Suprapubic skin (tissue), 4 donors: ENCODE measurements around the gene SVIL. TPM values are rescaled to one million over a fixed set of nuclear protein-coding genes. Genes with fewer than 3 reads are reported as not detected.

Experiments
- DNase-seq, 2 donors: peaks; one replicate each; pipeline ENCODE4 v3.0.0-alpha.2; 2019; ENCODE audit warnings: low spot score in 2 of 2
- H3K27ac ChIP-seq: fragments of 200-600 bp; sonication (generic); one replicate; pipeline ENCODE4 v1.5.1; 2019
- H3K27me3 ChIP-seq: fragments of 200-600 bp; sonication (generic); one replicate; pipeline ENCODE4 v1.5.1; 2019
- H3K36me3 ChIP-seq: fragments of 200-600 bp; sonication (generic); one replicate; pipeline ENCODE4 v1.5.1; 2019
- H3K4me1 ChIP-seq: fragments of 200-600 bp; sonication (generic); one replicate; pipeline ENCODE4 v1.5.1; 2019
- H3K4me3 ChIP-seq: fragments of 200-600 bp; sonication (generic); one replicate; pipeline ENCODE4 v1.5.1; 2019; ENCODE audit warnings: mild to moderate bottlenecking
- H3K9me3 ChIP-seq: fragments of 200-600 bp; sonication (generic); one replicate; pipeline ENCODE4 v1.5.1; 2019
- EP300 ChIP-seq: sonication (generic); formaldehyde crosslinking; IDR thresholded peaks from one replicate; pipeline ENCODE4 v1.6.1; 2017; ENCODE audit warnings: antibody characterized with exemption
- POLR2A ChIP-seq, 2 donors: fragments of 450-650 bp; IDR thresholded peaks; one replicate each; pipeline ENCODE4 v1.6.1; 2017; ENCODE audit warnings: antibody characterized with exemption in 2 of 2, mild to moderate bottlenecking in 2 of 2, moderate library complexity in 2 of 2
- POLR2AphosphoS5 ChIP-seq, 3 donors: sonication (generic); formaldehyde crosslinking; IDR thresholded peaks; one replicate each; pipeline ENCODE4 v1.6.1; 2017; ENCODE audit warnings: antibody characterized with exemption in 3 of 3
- WGBS: methylation state at CpG from one replicate; pipeline ENCODE4 v1.1.5; 2018; 5-methylcytosine and 5-hydroxymethylcytosine counted together
- total RNA-seq, 4 donors: library from RNA; depleted of rRNA; stranded (reverse); fragments of >200 nt; gene quantifications; one replicate each; pipeline ENCODE4 v1.1.0, GENCODE V29; 2016
- TF ChIP-seq, protein P1 (sequence below), 2 donors: fragments of 200-600 bp in 1 of 2; fragments of 450-650 bp in 1 of 2; sonication (generic) in 1 of 2; IDR thresholded peaks; one replicate each; pipeline ENCODE4 v1.5.1; 2016 to 2019; ENCODE audit warnings: antibody characterized with exemption in 2 of 2, mild to moderate bottlenecking in 1 of 2, moderate library complexity in 1 of 2

SVIL gene
- total RNA-seq, 4 donors from 2014 or later, result 52.9 to 129 (median 72.1) TPM

DNA sequence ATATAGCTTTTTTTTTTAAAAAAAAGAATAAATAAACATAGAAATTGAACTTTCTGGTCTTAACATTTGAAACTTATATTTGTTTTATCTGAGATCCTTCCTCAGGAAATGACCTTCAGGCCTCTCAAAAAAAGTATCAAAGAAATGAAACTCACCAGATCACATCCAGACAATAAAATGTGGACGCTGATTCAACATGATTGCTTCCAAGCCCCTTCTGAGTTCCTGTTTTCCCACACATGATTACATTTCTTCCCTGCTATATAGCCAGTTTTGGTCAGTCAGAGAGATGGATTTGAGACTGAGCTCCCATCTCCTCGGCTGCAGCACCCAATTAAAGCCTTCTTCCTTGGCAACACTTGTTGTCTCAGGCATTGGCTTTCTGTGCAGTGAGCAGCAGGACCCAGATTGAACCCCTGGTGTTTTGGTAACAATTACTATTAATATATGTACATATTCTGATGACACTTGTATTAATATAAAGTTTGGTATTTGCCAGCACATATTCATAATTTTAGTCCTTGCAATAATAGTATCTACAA is 21.8 kb upstream of the SVIL start:
- H3K4me1 ChIP-seq, result peaks cover 31% of the 10 kb centered on the region

GRCh38 chr10:29652192-29652591 is 17.4 kb upstream of the SVIL start:
- DNase-seq, result no peak
- TF ChIP-seq POLR2A (IDR thresholded peaks at IDR 0.05), result no peak
- no peak for TF ChIP-seq POLR2AphosphoS5 (IDR thresholded peaks at IDR 0.05)
- TF ChIP-seq, protein P1, sequence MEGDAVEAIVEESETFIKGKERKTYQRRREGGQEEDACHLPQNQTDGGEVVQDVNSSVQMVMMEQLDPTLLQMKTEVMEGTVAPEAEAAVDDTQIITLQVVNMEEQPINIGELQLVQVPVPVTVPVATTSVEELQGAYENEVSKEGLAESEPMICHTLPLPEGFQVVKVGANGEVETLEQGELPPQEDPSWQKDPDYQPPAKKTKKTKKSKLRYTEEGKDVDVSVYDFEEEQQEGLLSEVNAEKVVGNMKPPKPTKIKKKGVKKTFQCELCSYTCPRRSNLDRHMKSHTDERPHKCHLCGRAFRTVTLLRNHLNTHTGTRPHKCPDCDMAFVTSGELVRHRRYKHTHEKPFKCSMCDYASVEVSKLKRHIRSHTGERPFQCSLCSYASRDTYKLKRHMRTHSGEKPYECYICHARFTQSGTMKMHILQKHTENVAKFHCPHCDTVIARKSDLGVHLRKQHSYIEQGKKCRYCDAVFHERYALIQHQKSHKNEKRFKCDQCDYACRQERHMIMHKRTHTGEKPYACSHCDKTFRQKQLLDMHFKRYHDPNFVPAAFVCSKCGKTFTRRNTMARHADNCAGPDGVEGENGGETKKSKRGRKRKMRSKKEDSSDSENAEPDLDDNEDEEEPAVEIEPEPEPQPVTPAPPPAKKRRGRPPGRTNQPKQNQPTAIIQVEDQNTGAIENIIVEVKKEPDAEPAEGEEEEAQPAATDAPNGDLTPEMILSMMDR (IDR thresholded peaks at IDR 0.05), result no peak
- TF ChIP-seq EP300, result no peak
- Histone ChIP-seq H3K9me3 (no peaks in the 10 kb centered on the region), H3K4me1 (peaks cover 11% of the 10 kb centered on the region), H3K27me3 (no peaks in the 10 kb centered on the region), H3K4me3 (no peak overlapping the region), H3K36me3 (peaks cover 25% of the 10 kb centered on the region), H3K27ac (no peak overlapping the region)
- 97% methylated on average over 2 of the region's 2 CpGs for WGBS

More for the DNA sequence above, 21.8 kb upstream of the SVIL start:
- Histone ChIP-seq H3K27me3 (no peaks in the 10 kb centered on the region), H3K27ac (no peak overlapping the region), H3K4me3 (no peak overlapping the region), H3K9me3 (no peaks in the 10 kb centered on the region), H3K36me3 (peaks cover 30% of the 10 kb centered on the region)
- no peak for TF ChIP-seq POLR2A (IDR thresholded peaks at IDR 0.05)
- TF ChIP-seq, protein P1 (IDR thresholded peaks at IDR 0.05), result no peak
- TF ChIP-seq EP300, result no peak
- no peak for TF ChIP-seq POLR2AphosphoS5 (IDR thresholded peaks at IDR 0.05)
- DNase-seq, result no peak
- WGBS, result 94% methylated on average over 2 of the region's 2 CpGs

GRCh38 chr10:29651767-29652166 is 17.0 kb upstream of the SVIL start:
- Histone ChIP-seq H3K27ac (no peak overlapping the region), H3K4me3 (no peak overlapping the region), H3K36me3 (peaks cover 20% of the 10 kb centered on the region), H3K9me3 (no peaks in the 10 kb centered on the region), H3K27me3 (no peaks in the 10 kb centered on the region), H3K4me1 (peaks cover 15% of the 10 kb centered on the region)
- TF ChIP-seq POLR2A (IDR thresholded peaks at IDR 0.05), result no peak
- TF ChIP-seq EP300, result no peak
- TF ChIP-seq, protein P1 (IDR thresholded peaks at IDR 0.05), result no peak
- no peak for TF ChIP-seq POLR2AphosphoS5 (IDR thresholded peaks at IDR 0.05)
- 97% methylated on average over 3 of the region's 3 CpGs for WGBS
- no peak for DNase-seq

GRCh38 chr10:29650552-29650944 is 15.8 kb upstream of the SVIL start:
- no peak for DNase-seq
- H3K27ac ChIP-seq, result no peak overlapping the region
- no peaks in the 10 kb centered on the region for H3K27me3 ChIP-seq
- TF ChIP-seq, protein P1 (IDR thresholded peaks at IDR 0.05), result no peak
- TF ChIP-seq POLR2A (IDR thresholded peaks at IDR 0.05) (no peak), EP300 (no peak), POLR2AphosphoS5 (IDR thresholded peaks at IDR 0.05) (no peak)
- H3K4me3 ChIP-seq, result no peak overlapping the region
- WGBS, result 100% methylated on average over 1 of the region's 1 CpG
- H3K4me1 ChIP-seq, result peaks cover 27% of the 10 kb centered on the region
- peaks cover 8% of the 10 kb centered on the region for H3K36me3 ChIP-seq
- H3K9me3 ChIP-seq, result no peaks in the 10 kb centered on the region

DNA sequence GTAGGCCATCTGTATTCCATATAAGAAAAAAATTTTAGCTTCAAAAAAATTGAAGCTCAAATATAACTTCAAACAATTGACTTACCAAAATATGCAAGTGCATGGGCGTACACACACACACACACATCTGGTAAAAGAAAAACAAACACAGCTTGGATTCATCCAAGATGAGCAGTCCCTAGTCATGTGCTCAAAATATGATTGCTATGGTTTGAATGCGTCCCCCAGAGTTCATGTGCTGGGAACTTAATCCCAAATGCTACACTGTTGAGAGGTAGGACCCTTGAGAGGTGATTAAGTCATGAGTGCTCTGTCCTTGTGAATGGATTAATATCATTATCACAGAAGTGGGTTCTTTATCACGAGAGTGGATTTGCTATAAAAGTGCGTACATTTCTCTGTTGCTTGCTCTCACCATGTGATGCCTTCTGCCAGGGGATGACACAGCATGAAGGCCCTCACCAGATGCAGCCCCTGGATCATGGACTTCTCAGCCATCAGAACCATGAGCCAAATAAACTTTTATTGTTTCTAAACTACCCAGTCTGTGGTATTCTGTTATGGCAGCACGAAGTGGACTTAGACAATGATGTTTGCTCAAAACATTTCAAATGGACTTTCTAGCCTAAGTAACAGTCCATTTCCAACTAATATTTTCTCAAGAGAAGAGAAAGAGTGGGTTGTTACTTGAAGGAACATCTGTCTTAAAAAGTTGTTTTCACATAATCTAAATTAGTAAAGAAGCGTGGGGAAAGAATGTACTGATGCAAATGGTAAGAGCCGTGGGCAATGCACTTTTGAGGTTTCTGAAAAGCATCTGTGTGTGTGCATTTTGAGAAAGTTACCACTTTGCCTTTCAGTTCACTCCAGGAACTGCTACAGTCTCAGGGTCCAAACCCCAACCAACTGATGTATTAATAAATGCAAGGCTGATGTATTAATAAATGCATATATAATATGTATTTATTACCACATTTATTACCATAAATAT is 15.1 kb upstream of the SVIL start:
- WGBS, result 85% methylated on average over 7 of the region's 7 CpGs
- H3K4me3 ChIP-seq, result no peak overlapping the region
- peak overlapping the region; percentile 24 for H3K27ac ChIP-seq
- peaks cover 1% of the 10 kb centered on the region for H3K36me3 ChIP-seq
- H3K4me1 ChIP-seq, result peaks cover 34% of the 10 kb centered on the region
- TF ChIP-seq POLR2AphosphoS5 (IDR thresholded peaks at IDR 0.05), result no peak
- TF ChIP-seq POLR2A (IDR thresholded peaks at IDR 0.05), result no peak
- no peak for TF ChIP-seq EP300
- TF ChIP-seq, protein P1 (IDR thresholded peaks at IDR 0.05), result no peak
- H3K9me3 ChIP-seq, result no peaks in the 10 kb centered on the region
- H3K27me3 ChIP-seq, result no peaks in the 10 kb centered on the region
- no peak for DNase-seq
